ENCODE measurements around the gene PRKCZ.

Gene PRKCZ

DNA sequence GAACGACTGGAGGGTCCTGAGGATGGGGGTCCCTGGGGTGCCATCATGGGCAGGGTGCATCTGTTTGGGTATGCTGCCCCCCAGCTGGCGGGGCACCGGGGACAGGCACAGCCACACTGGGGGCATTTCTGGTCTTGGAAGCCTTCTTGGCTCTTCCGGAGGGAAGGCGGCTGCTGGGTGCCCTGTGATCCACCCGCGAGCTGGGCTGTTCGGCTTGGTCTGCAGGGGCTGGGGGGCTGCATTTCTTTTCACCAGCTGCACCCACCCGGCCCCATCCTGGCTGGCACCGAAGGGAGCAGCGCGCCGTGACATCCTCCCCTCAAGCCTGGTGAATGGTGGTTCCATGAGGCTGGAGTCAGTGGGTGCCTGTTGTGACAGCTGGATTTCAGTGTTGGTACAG lies 132.2 kb downstream of the PRKCZ start:
- no peak for DNase-seq

DNA sequence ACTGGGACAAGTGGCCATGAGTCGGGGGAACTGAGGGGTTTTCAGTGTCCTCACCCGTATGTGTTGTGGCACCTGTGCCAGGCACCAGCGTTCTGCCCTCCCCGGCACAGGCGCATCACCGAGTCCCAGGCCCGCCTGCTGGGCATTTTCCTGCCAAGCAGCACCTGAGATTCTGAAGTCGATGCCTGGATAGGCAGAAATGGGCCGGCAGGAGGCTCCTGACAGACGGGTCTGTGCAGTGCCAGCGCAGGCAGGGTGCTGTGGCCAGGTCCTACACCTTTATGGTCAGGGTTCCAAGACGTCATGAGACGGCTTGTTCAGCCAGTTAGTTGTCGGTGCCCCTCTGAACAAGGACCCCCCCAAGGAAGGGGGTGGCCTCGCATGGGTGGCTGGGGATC lies 133.7 kb downstream of the PRKCZ start:
- DNase-seq, result no peak

DNA sequence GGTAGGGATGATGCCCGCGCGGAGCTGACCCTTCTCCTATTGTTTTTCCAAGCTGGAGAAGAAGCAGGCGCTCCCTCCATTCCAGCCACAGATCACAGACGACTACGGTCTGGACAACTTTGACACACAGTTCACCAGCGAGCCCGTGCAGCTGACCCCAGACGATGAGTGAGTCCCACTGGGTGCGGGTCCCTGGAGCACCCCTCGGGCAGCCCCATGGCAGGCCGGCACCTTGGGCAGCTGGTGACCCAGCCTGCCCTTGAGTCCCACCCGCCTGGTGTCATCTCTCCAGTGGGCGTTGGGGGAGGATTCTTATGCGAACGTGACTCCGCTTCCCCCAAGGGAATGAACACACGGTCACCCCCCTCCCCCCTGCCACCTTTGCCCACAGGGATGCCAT lies 134.3 kb downstream of the PRKCZ start:
- no peak for DNase-seq

DNA sequence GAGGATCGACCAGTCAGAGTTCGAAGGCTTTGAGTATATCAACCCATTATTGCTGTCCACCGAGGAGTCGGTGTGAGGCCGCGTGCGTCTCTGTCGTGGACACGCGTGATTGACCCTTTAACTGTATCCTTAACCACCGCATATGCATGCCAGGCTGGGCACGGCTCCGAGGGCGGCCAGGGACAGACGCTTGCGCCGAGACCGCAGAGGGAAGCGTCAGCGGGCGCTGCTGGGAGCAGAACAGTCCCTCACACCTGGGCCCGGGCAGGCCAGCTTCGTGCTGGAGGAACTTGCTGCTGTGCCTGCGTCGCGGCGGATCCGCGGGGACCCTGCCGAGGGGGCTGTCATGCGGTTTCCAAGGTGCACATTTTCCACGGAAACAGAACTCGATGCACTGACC lies 134.7 kb downstream of the PRKCZ start:
- DNase-seq, result no peak

DNA sequence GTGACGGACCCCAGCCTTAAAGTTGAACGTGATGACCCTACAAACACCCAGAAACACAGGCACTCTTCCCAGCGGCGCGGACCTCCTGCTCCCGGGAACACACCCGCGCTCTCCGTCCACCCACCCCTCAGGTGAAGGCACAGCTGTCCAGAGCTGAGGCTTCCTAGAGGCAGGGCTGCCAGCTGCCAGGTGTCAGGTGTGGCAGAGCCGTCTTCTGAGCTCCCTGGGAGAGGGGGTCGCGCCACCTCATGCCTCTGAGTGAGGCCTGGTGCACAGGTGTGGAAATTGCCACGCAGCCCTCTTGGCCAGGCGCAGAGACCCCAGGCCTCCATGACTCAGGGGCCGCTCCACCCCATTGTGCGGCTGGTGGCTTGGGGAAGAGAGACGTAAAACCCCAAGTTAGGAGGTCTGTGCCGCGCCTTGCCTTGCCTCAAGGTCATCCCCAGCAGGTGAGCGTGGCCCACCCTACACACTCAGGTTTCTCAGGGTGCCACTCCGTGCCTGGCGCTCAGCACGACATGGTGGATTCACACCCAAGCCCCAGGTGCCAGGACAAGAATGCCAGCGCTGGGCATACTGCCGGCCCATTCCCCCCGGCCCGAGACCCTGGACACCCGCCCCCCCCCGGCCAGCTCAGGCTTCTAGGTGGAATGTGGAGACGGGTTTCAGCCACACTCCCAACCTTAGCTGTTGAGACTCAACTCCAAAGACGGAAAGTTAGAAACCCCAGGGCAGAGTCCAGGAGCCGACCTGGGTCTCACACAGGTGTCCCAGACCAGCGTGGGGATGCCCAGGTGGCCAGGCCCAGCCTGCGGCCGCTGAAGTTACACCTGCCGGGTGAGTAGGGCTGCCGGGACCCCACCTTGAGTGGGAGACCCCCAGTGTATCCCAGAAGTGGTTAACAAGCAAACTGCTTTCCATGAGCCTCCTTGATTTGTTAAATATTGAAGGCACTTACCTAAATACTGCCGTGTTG lies 136.0 kb downstream of the PRKCZ start:
- DNase-seq, result no peak

DNA sequence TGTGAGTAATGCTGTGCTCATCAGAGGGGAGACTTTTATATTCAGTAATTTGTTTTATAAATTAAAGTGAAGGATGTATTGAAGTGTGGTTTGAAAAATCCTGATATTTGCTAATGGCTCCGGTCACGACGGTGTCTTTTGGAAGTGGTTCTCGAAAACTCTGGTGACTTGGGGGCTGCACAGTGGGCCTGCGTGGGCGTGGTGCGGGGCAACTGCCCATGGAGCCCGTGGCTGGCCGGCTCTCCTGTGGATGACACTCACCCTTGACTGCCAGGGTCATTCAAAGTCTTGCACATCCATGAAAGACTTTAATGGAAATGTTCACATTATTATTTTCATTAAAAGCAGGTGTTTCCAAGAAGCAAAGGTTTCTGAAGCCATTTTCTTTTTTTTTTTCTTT lies 136.7 kb downstream of the PRKCZ start:
- no peak for DNase-seq

DNA sequence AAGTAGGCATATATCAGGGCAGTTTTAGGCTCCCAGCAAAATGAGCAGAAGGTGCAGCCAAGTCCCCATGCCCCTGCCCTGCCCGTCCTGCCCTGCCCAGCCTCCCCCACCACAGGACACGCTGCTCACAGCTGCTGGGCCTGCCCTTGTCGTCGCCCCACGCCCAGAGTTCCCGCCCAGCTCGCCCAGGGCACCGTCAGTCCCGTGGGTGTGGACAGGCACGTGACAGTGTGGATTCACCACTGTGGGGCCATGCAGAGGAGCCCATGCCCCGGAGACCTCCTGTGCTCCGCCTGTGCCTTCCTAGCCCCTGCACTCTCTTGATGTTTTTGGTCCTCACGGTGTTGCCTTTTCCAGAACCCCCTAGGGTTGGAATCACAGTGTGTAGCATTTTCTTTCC lies 137.4 kb downstream of the PRKCZ start:
- no peak for DNase-seq

DNA sequence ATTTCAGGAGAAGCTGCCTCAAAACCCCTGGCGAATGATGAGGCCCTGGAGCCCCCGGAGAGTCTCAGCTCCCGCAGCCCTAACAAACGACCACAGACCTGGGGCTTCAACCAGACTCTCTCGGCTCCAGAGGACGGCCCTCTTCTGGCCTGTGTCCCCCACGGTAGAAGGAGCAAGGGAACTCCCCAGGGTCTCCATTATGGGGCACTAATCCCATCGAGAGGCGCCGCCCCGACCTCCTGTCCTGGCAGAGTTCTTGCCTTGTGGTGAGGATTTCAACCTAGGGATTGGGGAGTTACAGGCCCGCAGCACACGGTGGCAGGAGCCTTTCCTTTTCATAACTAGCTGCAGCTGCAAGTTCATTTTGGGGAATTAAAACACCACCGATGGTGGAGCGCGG lies 138.1 kb downstream of the PRKCZ start:
- DNase-seq, result no peak

DNA sequence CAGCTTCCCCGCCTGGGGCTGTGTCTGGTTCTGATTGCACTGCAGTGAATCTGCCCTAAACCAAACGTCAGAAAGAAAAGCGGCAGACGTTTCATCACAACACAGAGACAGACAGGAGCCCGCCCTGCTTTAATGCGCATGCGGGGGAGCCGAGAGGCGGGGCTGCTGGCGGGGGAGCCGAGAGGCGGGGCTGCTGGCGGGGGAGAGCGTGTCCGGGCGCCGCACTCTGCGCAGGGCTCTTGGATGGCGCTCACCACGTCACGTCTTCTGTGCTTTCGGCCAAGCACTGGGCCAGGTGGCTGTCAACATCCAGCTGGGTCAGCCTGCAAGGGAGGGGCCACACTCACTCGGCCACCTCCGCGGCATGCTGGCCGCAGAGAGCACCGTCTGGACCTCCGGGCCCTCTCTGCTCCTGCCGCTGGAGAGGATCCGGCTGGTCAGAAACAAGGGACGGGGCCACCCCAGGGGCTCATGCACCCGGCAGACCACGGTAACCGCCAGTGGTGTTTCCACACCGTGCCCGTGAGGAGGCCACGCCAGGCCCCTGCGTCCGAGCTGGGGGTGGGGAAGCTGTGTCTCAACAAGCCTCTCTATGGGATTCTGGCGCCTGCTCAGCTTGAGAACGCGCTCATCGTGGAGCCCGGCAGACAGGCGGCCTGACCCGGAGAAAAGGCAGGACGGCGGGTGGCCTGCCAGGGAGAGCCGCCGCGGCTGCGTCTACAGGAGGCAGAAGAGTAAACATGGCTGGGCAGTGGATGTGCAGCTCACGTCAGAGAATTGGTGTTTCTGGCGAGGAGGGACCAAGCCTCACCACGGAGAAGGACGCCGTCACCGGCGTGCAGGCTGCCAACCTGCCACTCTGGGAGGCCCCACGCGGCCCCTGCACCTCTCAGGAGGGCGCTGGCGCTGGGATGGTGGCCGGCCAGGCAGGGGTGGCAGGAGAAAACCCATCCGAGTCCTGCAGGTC lies 139.5 kb downstream of the PRKCZ start:
- peak; percentile 75 for DNase-seq

DNA sequence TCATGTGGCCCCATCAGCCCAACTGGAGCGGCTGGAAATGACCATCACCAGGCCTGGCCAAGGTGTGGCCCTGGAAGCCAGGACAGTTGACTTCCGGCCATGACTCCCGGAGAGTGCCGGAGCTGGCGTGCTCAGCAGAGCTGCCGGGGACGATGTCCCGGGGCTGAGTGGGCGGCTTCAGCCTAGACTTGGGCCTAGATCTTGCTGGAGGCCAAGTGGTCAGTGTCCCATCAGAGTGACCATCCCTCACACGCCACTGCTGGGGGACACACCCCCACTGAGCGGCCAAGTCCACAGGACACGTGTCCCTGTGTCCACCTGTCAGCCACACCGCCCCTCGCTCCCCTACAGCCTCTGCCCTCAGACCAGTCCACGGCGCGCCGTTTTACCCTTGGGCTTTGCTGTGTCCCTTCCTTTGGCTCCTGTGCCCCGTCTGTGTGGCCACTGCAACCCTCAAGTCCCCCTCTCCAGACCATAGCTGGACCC lies 140.3 kb downstream of the PRKCZ start:
- no peak for DNase-seq

DNA sequence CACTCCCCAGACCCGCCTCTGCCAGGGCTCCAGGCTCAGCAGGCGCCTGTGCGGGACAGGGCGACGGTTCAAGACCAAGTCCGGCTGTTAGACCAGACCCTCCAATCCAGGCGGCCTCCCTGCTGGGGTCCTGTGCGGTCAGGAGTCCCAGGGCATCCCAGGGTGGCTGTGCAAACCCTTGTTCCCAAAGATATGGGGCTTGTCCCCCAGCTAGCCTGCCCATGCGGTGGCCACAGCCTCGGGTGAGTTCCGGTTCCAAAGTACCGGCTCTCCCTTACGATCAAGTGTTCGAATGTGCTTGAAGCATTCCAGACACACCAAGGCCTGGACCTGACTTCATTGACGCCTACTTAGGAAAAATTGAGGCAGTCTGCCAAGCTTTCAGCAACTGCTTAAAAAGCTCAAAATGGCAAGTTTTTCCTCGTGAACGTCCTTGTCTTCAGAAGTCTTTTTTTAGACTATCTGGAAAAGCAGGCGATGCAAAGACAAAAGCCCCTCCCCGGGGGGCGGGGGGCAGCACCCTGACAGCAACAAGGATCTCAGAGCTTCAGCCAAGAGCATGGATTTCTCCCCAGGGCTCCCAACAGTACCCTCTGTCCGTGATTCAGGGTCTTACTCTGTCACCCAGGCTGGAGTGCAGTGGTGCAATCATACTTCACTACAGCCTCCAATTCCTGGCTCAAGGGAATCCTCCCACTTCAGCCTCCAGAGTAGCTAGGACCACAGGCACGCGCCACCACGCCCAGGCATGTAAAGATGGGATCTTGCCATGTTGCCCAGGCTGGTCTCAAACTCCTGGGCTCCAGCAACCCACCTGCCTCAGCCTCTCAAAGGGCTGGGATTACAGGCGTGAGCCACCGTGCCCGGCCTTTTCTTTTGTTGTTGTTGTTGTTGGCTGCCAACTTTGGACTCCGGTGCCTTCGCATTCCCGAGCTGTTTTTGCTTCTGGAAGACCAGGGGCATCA lies 142.1 kb downstream of the PRKCZ start:
- DNase-seq, result no peak

DNA sequence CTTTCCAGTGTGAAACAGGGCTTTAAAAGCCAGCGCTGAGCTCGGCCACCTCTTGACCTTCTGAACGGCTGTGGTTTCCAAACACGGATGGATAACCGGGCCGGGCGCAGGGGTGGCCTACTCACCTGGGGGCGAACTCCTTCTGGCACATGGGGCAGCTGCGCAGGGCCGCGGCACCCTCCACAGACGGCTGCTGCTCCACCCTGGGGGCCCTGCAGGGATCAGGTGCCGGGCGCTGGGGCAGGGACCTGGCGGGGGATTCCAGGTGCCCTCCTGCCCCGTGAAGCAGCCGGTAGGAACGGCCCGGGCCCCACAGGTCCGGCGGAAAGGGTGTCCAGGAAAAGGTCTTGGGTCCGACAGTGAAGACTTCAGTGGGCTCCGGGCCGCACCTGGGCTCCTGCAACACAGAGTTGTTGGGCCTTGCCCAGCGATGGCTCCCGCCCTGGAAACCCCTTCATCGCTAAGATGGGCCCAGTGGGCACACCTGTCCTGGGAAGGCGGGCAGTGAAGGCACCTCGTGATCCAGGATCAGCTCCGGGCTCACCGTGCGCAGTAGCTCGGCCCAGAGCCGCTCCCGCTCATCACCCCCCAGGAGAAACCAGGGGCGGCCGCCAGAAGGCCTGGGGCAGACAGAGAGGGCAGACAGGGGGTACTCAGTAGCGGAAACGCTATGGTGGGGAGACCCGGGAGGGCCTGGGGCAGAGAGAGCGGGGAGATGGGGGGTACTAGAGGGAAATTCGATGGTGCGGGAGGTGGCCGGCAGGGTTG lies 143.5 kb downstream of the PRKCZ start:
- no peak for DNase-seq

DNA sequence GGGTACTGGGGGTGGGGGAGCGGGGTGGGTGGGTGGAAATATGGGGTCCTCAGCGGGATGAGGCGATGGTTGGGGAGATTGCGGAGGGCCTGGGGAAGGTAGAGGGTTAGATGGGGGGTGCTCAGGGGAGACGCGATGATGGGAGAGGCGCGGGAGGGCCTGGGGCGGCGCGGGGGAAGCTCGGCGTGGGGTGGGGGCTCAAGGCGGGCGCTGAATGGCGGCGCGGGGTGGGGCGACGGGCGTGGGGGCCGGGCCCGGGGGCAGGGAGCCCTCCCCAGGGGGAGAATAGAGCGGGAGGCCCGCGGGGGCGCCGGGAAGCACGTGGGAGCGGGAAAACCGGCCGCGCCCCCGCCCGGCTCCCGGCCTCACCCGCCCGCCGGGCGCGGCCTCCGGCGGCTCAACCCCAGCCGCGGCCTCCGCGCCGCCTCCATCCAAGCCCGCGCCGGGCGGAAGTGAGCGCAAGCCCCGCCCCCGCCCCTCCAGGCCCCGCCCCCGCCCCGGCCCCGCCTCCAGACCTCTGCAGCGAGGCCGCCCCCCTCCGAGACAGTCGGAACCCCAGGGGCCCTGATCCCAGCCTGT lies 144.2 kb downstream of the PRKCZ start, which contains the start of gene FAAP20:
TSS of gene FAAP20 (minus strand) at position 454 of the 579 bp plus-strand sequence. CDS start at position 431, 23 bp downstream.
- no peak for DNase-seq

DNA sequence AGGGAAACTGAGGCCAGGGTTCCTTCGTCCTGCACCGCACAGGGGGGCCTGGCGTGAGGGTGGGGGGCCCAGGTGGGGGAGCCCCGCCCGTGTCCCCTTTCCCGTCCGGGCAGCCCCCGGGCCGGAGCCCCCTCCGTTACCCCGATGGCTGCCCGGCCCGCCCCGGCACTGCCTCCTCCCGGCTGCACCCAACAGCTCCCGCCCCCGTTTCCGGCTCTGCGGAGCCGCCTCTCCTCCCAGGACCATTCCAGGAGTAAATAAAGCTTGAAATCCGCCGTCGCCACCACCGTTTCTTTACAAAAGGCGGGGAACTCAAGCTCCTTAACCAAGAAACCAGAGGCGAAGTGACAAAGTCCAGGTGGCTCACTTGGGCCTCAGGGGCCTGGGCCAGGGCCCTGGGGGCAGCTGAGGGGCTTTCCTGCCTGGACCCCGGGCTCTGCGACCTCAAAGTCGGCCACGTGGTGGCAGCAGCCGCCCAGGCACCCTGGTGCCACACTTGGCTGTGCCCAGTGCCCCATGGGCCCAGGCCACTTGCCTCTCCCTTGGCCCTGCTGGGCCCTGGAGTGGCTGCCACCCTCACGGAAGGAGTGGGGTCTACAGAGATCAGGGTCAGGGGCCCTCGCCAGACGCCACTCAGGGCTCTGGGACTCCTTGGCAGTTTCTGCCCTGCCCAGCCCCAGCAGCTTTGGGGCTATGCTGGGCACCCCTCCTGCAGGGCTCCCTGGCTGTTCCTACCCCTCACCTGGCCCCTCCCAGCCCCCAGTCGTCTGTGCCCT lies 144.9 kb downstream of the PRKCZ start:
- DNase-seq, result no peak

DNA sequence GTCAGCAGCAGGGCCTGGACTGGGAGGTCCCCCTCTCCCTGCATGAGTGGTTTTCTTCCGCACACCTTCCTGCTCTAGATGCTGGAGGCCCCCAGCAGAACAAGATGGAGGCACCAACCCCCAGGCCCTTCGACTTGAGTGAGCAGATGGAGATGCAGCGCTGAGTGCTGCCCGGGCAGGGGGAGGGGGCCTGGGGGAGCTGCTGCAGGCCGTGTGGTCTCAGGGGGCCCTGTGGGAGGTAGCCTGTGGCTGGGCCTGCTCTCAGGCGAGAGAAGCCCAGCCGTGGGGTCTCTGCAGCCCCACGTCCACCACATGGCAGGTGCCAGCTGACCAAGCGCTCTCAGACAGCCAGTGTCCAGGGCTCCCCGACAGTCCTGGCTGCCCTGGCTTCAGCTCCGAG lies 145.6 kb downstream of the PRKCZ start:
- no peak for DNase-seq

DNA sequence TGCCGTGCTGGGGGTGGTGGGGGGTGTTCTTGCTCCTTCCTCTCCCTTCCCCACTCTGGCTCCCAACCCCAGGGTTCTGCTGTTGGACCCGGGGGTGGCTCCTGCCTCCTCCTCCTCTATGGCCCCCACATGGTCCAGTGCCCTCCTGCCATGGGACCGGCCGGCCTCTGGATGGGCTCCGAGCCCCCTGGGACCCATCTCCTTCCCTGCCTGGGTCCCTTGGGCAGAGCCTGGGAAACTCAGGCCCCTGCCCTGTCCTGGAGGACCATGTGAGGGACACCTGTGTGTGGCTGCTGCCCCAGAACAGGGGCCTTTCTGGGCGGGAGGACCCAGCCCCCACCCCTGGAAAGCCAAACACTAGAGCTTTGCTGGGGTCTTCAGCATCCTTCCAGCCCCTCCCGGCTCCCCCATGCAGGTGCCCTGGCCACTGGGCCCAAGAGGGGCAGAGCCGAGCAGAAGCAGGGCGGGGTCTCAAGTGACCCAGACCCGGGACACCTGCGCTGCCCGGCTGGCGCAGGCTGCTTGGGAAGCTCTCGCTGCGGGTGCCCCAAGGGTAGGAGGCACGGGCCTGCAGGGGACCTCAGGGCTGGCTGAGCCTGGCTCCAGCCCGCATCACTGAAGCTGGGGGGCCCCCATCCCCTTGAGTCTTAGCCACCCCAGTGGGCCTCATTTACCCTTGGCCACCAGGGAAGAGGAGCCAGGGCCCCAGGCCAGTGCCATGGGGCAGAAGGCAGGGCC lies 146.9 kb downstream of the PRKCZ start:
- DNase-seq, result no peak

DNA sequence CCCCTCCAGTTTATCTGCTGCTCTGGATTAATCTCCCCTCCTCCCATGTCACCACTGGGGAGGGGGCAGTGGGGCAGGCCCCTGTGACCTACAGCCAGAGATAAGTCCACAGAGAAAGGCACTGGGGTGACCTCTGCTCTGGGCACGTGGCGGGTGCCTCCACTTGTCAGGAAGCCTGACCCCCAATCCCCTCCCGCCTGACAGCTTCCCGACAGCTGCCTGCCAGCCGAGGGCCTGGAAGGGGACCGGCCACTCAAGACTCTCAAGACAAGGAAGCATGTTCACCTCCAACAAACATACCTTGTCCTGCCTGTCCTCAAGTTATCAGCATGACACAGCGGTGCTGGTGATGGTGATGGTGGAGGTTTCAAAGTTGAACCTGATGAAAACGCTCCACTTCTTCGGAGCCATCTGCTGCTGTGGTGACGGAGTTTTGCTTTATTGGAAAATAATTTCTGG lies 147.5 kb downstream of the PRKCZ start:
- no peak for DNase-seq

DNA sequence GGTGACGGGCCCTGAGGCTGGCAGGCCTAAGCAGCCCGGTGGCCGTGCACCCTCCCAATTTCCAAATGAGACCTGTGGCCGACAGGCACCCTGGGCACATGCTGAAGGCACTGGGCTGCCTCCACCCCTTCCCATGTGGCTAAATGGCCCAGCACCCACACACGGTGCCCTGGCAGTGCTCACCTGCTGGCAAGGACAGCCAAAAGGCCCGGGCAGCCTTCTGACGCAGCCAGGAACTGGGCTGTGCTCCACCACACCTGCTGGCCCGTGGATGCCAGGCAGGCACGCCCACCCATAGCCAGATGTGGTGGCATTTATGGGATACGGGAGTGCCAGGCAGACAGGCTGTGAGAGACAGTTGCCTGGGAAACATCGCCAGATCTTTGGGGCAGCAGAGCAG lies 148.4 kb downstream of the PRKCZ start:
- no peak for DNase-seq

All from NCI-H524 treated with DMSO at 0.1 percent for 48 hours (cell line).